ENCODE measurements around the gene GPSM3. TPM values are rescaled to one million over a fixed set of nuclear protein-coding genes. Genes with fewer than 3 reads are reported as not detected.

Gene GPSM3
- total RNA-seq, 4 donors from 2014 or later: 2.3 to 9.7 (median 3.5) TPM; not detected in 1

GRCh38 chr6:32198345-32198696 lies 5.9 kb upstream of the GPSM3 start:
- Histone ChIP-seq H3K27me3 (no peaks in the 10 kb centered on the region), H3K36me3 (no peaks in the 10 kb centered on the region), H3K4me3 (no peak overlapping the region), H3K4me1 (peaks cover 3 to 7% of the 10 kb centered on the region in 2 donors), H3K9me3 (no peaks in the 10 kb centered on the region), H3K27ac (no peak overlapping the region)
- intact Hi-C loops (cut with DNase I; ENCODE audit: low total_unique reads): no loop called here
- TF ChIP-seq CTCF (IDR thresholded peaks at IDR 0.05) (no peak), POLR2A (IDR thresholded peaks at IDR 0.05) (no peak)
- DNase-seq: no peak

- intact Hi-C loops (cut with DNase I; ENCODE audit: low total_unique reads): no loop called here
These were observed 4.5 kb upstream of the GPSM3 start for GRCh38 chr6:32196682-32197616.

GRCh38 chr6:32195902-32196681 lies 3.6 kb upstream of the GPSM3 start:
- Histone ChIP-seq H3K9me3 (no peaks in the 10 kb centered on the region), H3K4me1 (peaks cover 3 to 7% of the 10 kb centered on the region in 2 donors), H3K27ac (peak overlapping the region; percentile 100), H3K4me3 (peak overlapping the region; percentile 69 to 89), H3K36me3 (no peaks in the 10 kb centered on the region), H3K27me3 (no peaks in the 10 kb centered on the region)
- TF ChIP-seq POLR2A (IDR thresholded peaks at IDR 0.05) (peak; percentile 96 to 100), CTCF (IDR thresholded peaks at IDR 0.05) (no peak)
- peak; percentile 92 to 96 for DNase-seq
- intact Hi-C loops (cut with DNase I; ENCODE audit: low total_unique reads): no loop called here

More at GRCh38 chr6:32196682-32197616, 4.5 kb upstream of the GPSM3 start:
- Histone ChIP-seq H3K4me1 (peaks cover 3 to 7% of the 10 kb centered on the region in 2 donors), H3K27ac (peak overlapping the region; percentile 100), H3K27me3 (no peaks in the 10 kb centered on the region), H3K4me3 (peak overlapping the region; percentile 69 to 89), H3K9me3 (no peaks in the 10 kb centered on the region), H3K36me3 (no peaks in the 10 kb centered on the region)
- TF ChIP-seq POLR2A (IDR thresholded peaks at IDR 0.05) (no peak), CTCF (IDR thresholded peaks at IDR 0.05) (no peak)
- DNase-seq: peak in 1 of 2 donors; percentile 64

- no peaks in the 10 kb centered on the region for H3K36me3 ChIP-seq
- H3K4me1 ChIP-seq: peaks cover 3 to 7% of the 10 kb centered on the region in 2 donors
- H3K4me3 ChIP-seq: peak overlapping the region; percentile 69 to 89
- TF ChIP-seq POLR2A (IDR thresholded peaks at IDR 0.05) (no peak), CTCF (IDR thresholded peaks at IDR 0.05) (peak; percentile 20 to 77 (median 51))
- H3K27me3 ChIP-seq: no peaks in the 10 kb centered on the region
- no peaks in the 10 kb centered on the region for H3K9me3 ChIP-seq
- H3K27ac ChIP-seq: peak overlapping the region; percentile 100
- intact Hi-C loops (cut with DNase I; ENCODE audit: low total_unique reads): no loop called here
- DNase-seq: peak; percentile 100
These were observed 3.1 kb upstream of the GPSM3 start for GRCh38 chr6:32195652-32195901.

All from uterus (tissue), 4 donors.